LNCaP clone FGC (cell line): ENCODE data around the gene RPP25.
"Not testable (repeated sequence)": the region's sequence is repeated elsewhere in the genome, so short reads cannot be mapped to it uniquely, and the experiment has no call there.

Experiments used
- DNase-seq: peaks from one replicate; pipeline ENCODE4 v3.0.0-alpha.2; 2011; ENCODE audit warnings: low read depth
- H3K4me3 ChIP-seq: 2 replicates; pipeline ENCODE4 v1.5.1; 2011; ENCODE audit warnings: mild to moderate bottlenecking, low read depth, low read length, control low read depth
- CTCF ChIP-seq: IDR thresholded peaks from 2 replicates; pipeline ENCODE4 v1.5.1; 2012; ENCODE audit warnings: mild to moderate bottlenecking; ENCODE audit not compliant: control insufficient read depth, insufficient read depth; ENCODE audit errors: extremely low read depth

Gene RPP25

GRCh38 chr15:74951006-74951405, 5.6 kb downstream of the RPP25 start:
- TF ChIP-seq CTCF: no peak
- DNase-seq: no peak
- H3K4me3 ChIP-seq: no peak overlapping the region

GRCh38 chr15:74950078-74950908, 6.3 kb downstream of the RPP25 start:
- TF ChIP-seq CTCF: peak; percentile 100

DNA sequence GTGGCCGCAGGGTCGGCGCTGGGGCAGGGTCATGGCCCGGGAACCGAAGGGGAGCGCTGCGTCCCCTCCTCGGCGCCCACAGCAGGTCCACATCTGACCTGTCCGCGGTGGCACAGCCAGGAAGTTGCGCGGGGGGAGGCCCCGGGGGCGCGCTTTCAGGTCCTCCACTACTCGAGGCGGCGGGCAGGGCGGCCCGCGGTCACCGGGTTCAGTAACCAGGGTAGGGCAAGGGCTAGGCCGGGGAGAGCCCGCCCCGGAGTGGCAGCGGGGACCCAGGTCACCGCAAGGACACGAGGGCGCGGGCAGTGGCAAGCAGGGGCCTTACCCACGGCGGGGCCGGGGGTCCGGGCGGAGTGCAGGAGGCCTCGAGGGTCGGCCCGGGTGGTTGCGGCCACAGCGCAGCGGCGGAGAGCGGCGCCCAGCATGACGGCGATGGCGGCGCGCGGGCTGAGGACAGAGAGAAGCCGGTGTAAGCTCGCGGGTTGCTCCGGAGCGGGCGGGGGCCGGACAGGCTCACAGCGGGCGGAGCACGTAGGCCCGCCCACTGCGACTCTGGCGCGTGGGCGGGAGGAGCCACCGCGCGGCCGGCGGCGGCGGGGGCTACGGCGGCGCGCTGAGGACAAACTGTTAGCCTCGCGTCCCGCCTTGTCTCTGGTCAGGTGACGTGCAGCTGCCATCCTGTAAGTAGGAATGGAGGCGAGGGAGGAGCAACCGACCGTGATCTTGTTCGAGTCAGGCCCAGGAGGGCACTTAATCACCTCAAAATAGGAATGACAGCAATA, 18.8 kb downstream of the RPP25 start, which contains the start of gene COX5A:
Gene COX5A (minus strand): TSS at position 484 of the 782 bp plus-strand sequence. CDS start 59 bp downstream, at position 425.
- peak within 1 kb of the TSS; percentile 87 for H3K4me3 ChIP-seq
- peak; percentile 86 for DNase-seq
- no peak for TF ChIP-seq CTCF

More at GRCh38 chr15:74950078-74950908, 6.3 kb downstream of the RPP25 start:
- DNase-seq: peak; percentile 49
- no peak overlapping the region for H3K4me3 ChIP-seq

GRCh38 chr15:74937272-74937589, 19.3 kb downstream of the RPP25 start:
- TF ChIP-seq CTCF: no peak
- DNase-seq: no peak
- peak overlapping the region; percentile 87 for H3K4me3 ChIP-seq

GRCh38 chr15:74935193-74935592, 21.4 kb downstream of the RPP25 start:
- peak; percentile 9; the same call in 1 of the 2 replicates for TF ChIP-seq CTCF
- H3K4me3 ChIP-seq, DNase-seq: not testable (repeated sequence)

DNA sequence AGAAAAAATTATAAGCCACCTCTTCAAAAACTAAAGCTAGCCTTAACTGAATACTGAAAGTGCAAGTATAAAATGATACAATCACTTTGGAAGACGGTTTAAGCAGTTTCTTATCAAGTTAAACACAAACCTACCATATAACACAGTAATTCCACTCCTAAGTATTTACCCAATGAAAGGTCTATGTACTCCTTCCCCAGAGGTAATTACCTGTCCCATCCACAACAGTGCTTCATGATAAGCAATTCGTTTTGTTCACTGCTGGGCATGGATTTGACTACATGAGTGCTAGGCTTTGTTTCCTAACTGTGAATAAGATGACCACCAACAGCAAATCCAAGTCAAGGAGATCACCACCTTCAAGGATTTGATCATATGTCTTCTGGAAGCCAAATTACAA, 23.0 kb downstream of the RPP25 start:
- no peak for DNase-seq
- H3K4me3 ChIP-seq: no peak overlapping the region
- no peak for TF ChIP-seq CTCF
